K562 (cell line): ENCODE data around the gene ADK. TPM values are rescaled to one million over a fixed set of nuclear protein-coding genes. Genes with fewer than 3 reads are reported as not detected.

ENCODE experiments used
- ATAC-seq: fragments of 200-7000 bp; cut with Tn5 transposase; 3 replicates; pipeline ENCODE4 v1.9.1; 2020; ENCODE audit warnings: moderate library complexity
- BruUV-seq: library from RNA; stranded (reverse); fragments of 400-500 nt; replicated peaks from 2 replicates; lab custom pipeline; 2021; lab: Mats Ljungman, UMichigan
- CTCF ChIA-PET: fragments of 300-600 bp; formaldehyde crosslinking; extraction: SDS; loops from one replicate; lab custom pipeline; 2021; ENCODE audit warnings: low intra/inter-chr PET ratio; lab: Yijun Ruan, JAX
- POLR2A ChIA-PET: fragments of 300-600, 350-650 bp; sonication (Branson Sonifier 250); formaldehyde crosslinking; extraction: SDS; loops from one replicate; lab custom pipeline; 2021; ENCODE audit warnings: antibody characterized with exemption, inconsistent platforms; lab: Yijun Ruan, JAX
- DNase-seq, 4 experiments: peaks; one replicate each; pipeline versions ENCODE4 v3.0.0 to v3.0.0-alpha.2; 2011 to 2018; ENCODE audit warnings: low spot score in 3 of 4, mixed read lengths in 3 of 4; ENCODE audit errors: extremely low read depth in 1 of 4
- FAIRE-seq: peaks from 2 replicates; lab custom pipeline; 2011; peaks lifted over from hg19 to GRCh38; lab: Jason Lieb, UNC
- H2AFZ ChIP-seq: 2 replicates; pipeline ENCODE4 v1.6.0; 2011; ENCODE audit warnings: low read depth, low read length, control low read depth, inconsistent platforms
- H3K27ac ChIP-seq: fragments of 200-600 bp; 3 replicates; pipeline ENCODE4 v1.8.0; 2011; ENCODE audit warnings: low read depth, mild to moderate bottlenecking, control low read depth, inconsistent platforms, low read length, moderate library complexity, mixed read lengths; ENCODE audit errors: extremely low read depth
- H3K27me3 ChIP-seq, 2 experiments: fragments of 300-600 bp in 1 of 2; 2 replicates in 1 of 2; 3 replicates in 1 of 2; pipeline versions ENCODE4 v1.6.0 to v1.8.0; 2011; ENCODE audit warnings: inconsistent platforms in 2 of 2, low read length in 2 of 2, mild to moderate bottlenecking in 1 of 2, mixed read lengths in 1 of 2, moderate library complexity in 1 of 2; ENCODE audit not compliant: control insufficient read depth in 2 of 2, insufficient read depth in 2 of 2
- H3K36me3 ChIP-seq: fragments of 300-600 bp; 3 replicates; pipeline ENCODE4 v1.8.0; 2011; ENCODE audit warnings: mild to moderate bottlenecking, low read length, inconsistent platforms; ENCODE audit not compliant: control insufficient read depth, insufficient read depth
- H3K4me1 ChIP-seq, 2 experiments: fragments of 200-600 bp in 1 of 2; replicated peaks in 1 of 2; 2 replicates in 1 of 2; 3 replicates in 1 of 2; pipeline versions ENCODE4 v1.5.1 to v1.8.0; 2011; ENCODE audit warnings: inconsistent platforms in 2 of 2, low read length in 2 of 2, mild to moderate bottlenecking in 1 of 2, mixed read lengths in 1 of 2, moderate library complexity in 1 of 2; ENCODE audit not compliant: control insufficient read depth in 2 of 2, insufficient read depth in 2 of 2
- H3K4me2 ChIP-seq: 2 replicates; pipeline ENCODE4 v1.6.1; 2011; ENCODE audit warnings: low read length, control low read depth, inconsistent platforms, mixed read lengths; ENCODE audit not compliant: insufficient read depth
- H3K4me3 ChIP-seq: fragments of 200-600 bp; sonication (generic), shearing (Covaris generic); 2 replicates; pipeline ENCODE4 v1.5.1; 2016; ENCODE audit warnings: control low read depth, inconsistent platforms
- H3K79me2 ChIP-seq: fragments of 200-600 bp; 3 replicates; pipeline ENCODE4 v1.8.0; 2011; ENCODE audit warnings: low read length, inconsistent platforms; ENCODE audit not compliant: control insufficient read depth, insufficient read depth
- H3K9ac ChIP-seq, 2 experiments: 2 replicates each; pipeline versions ENCODE4 v1.6.0 to v1.6.1; 2011; ENCODE audit warnings: low read depth in 2 of 2, low read length in 2 of 2, control low read depth in 1 of 2, inconsistent platforms in 1 of 2, mild to moderate bottlenecking in 1 of 2, mixed read lengths in 1 of 2; ENCODE audit not compliant: insufficient read depth in 1 of 2
- H3K9me1 ChIP-seq: one replicate; pipeline ENCODE4 v1.6.0; 2011; ENCODE audit warnings: inconsistent platforms, mild to moderate bottlenecking, low read length, moderate library complexity; ENCODE audit not compliant: control insufficient read depth, insufficient read depth
- H3K9me3 ChIP-seq: replicated peaks from 2 replicates; pipeline ENCODE4 v1.5.1; 2011; ENCODE audit warnings: low read depth, low read length, inconsistent platforms; ENCODE audit not compliant: control insufficient read depth, insufficient read depth
- H4K20me1 ChIP-seq: replicated peaks from 2 replicates; pipeline ENCODE4 v1.6.1; 2011; ENCODE audit warnings: low read length, inconsistent platforms, mixed read lengths; ENCODE audit not compliant: control insufficient read depth, insufficient read depth
- BACH1 ChIP-seq: fragments of 200-800 bp; sonication (Bioruptor generic); IDR thresholded peaks from 2 replicates; pipeline ENCODE4 v1.6.1; 2016; ENCODE audit warnings: missing genetic modification characterization, missing compliant biosample characterization
- CHD2 ChIP-seq: IDR thresholded peaks from 2 replicates; pipeline ENCODE4 v1.6.1; 2011; ENCODE audit warnings: low read depth, low read length
- CREB1 ChIP-seq, 2 experiments: sonication (generic) in 1 of 2; formaldehyde crosslinking in 1 of 2; IDR thresholded peaks; 2 replicates each; pipeline versions ENCODE4 v1.6.1 to v1.8.0; 2012 to 2022; ENCODE audit warnings: inconsistent platforms in 1 of 2, mild to moderate bottlenecking in 1 of 2, missing genetic modification reagents in 1 of 2, moderate library complexity in 1 of 2
- ETV1 ChIP-seq: fragments of 450-650 bp; conservative IDR thresholded peaks from 2 replicates; pipeline ENCODE4 v1.6.1; 2016; ENCODE audit warnings: missing genetic modification characterization, control low read depth, low read depth, missing compliant biosample characterization
- FIP1L1 ChIP-seq: fragments of 200-400 bp; formaldehyde crosslinking; IDR thresholded peaks from 2 replicates; pipeline ENCODE4 v1.6.1; 2018; ENCODE audit warnings: mild to moderate bottlenecking, low read depth, low read length; ENCODE audit not compliant: poor library complexity, severe bottlenecking
- FOXM1 ChIP-seq, 2 experiments: fragments of 450-650 bp in 1 of 2; sonication (generic) in 1 of 2; formaldehyde crosslinking in 1 of 2; IDR thresholded peaks; 2 replicates each; pipeline versions ENCODE4 v1.6.1 to v1.9.0; 2017 to 2022; ENCODE audit warnings: low read depth in 2 of 2, mild to moderate bottlenecking in 2 of 2, missing genetic modification reagents in 1 of 2, moderate library complexity in 1 of 2
- IRF2 ChIP-seq: sonication (generic); formaldehyde crosslinking; IDR thresholded peaks from 2 replicates; pipeline ENCODE4 v1.8.1; 2022; ENCODE audit warnings: mild to moderate bottlenecking, missing genetic modification reagents
- SIX5 ChIP-seq, 2 experiments: IDR thresholded peaks; 2 replicates each; pipeline ENCODE4 v1.6.1; 2011; ENCODE audit warnings: low read length in 2 of 2, borderline replicate concordance in 1 of 2, low read depth in 1 of 2, mild to moderate bottlenecking in 1 of 2, moderate library complexity in 1 of 2; ENCODE audit not compliant: insufficient read depth in 1 of 2
- ZNF224 ChIP-seq: sonication (generic); formaldehyde crosslinking; IDR thresholded peaks from 2 replicates; pipeline ENCODE4 v1.8.0; 2022; ENCODE audit warnings: mild to moderate bottlenecking, missing genetic modification reagents
- WGBS: fragments of 100-300 bp; shearing (Covaris generic); methylation state at CpG from one replicate; pipeline ENCODE4 v1.1.6; 2016; ENCODE audit warnings: low coverage, mixed read lengths; ENCODE audit not compliant: insufficient coverage; ENCODE audit errors: missing lambda C conversion rate; 5-methylcytosine and 5-hydroxymethylcytosine counted together
- in situ Hi-C: fragments of 300-500 bp; cut with MboI; formaldehyde crosslinking; loops from 4 replicates; pipeline ENCODE4 v1.15.0; 2018; ENCODE audit warnings: inconsistent platforms, mixed read lengths
- intact Hi-C: fragments of 100-400 bp; cut with micrococcal nuclease; formaldehyde crosslinking; loops from 2 replicates; pipeline ENCODE4 v1.14.2; 2022
- polyA plus RNA-seq, 8 experiments: library from polyadenylated mRNA; depleted of rRNA in 4 of 8; stranded (reverse) in 5 of 8; unstranded in 3 of 8; fragments of >200 nt; fragmentation: Nextera tagmentation in 2 of 8; fragmentation: Illumina TruSeq in 1 of 8; extraction: Ambion mirVana in 2 of 8; extraction: Trizol in 1 of 8; gene quantifications; 2 replicates each; pipeline versions ENCODE4 v1.2.1 to v1.2.3, GENCODE V29; 2011 to 2014; ENCODE audit warnings: inconsistent platforms in 1 of 8, missing spikeins in 1 of 8
- total RNA-seq, 7 experiments: library from RNA; depleted of rRNA in 6 of 7; stranded (reverse); fragments of >200 nt in 6 of 7; fragmentation: Illumina TruSeq in 2 of 7; extraction: Trizol in 2 of 7; gene quantifications; 2 replicates each; pipeline versions ENCODE4 v1.2.1 to v1.2.3, GENCODE V29; 2011 to 2021; ENCODE audit warnings: low replicate concordance in 1 of 7
- TF ChIP-seq, protein P1 (sequence below): fragments of 450-650 bp; formaldehyde crosslinking; IDR thresholded peaks from 2 replicates; pipeline ENCODE4 v1.4.0; 2022; ENCODE audit warnings: missing genetic modification characterization
- TF ChIP-seq, protein P2 (sequence below): sonication (generic); formaldehyde crosslinking; IDR thresholded peaks from 2 replicates; pipeline ENCODE4 v1.8.1; 2023; ENCODE audit warnings: mild to moderate bottlenecking, missing genetic modification reagents, moderate library complexity

The ADK gene
- total and polyA plus RNA-seq, 9 of the 15 experiments (the other 6 are each of a cell fraction or from before 2014, with no cell fraction given) = 54.2 to 97.8 (median 73.6) TPM

DNA sequence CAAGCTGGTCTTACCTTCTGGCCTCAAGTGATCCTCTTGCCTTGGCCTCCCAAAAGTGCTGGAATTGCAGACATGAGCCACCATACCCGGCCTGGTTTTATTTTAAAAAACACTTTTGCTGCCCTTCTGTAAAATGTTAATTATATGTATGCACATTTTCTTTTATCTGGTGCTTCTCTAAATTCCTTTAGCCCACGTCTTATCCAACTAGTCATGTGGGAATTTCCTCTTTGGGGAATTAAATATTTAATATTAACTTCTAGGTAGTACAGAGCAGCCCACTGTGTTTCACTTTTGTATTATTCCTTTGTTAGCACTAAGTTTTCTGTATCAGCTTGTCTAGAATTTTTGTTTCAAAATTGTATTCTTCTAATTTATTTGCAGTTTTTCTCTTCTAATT, 493.7 kb downstream of the ADK start:
- no peaks in the 10 kb centered on the region; a peak in 1 of 5 replicates for H3K4me1 ChIP-seq
- H3K79me2 ChIP-seq = no peaks in the 10 kb centered on the region
- in situ Hi-C loops (no loop called here), intact Hi-C loops (no loop called here)
- DNase-seq (no peak), ATAC-seq (no peak), FAIRE-seq (no peak)
- no peaks in the 10 kb centered on the region for H3K27me3 ChIP-seq
- no peak overlapping the region for H2AFZ ChIP-seq
- ChIA-PET POLR2A (no interaction called here), CTCF (no interaction called here)
- no peak overlapping the region for H3K4me3 ChIP-seq
- H3K4me2 ChIP-seq = no peak overlapping the region
- BruUV-seq = no TSS peak
- WGBS = 62% methylated on average over 2 of the region's 2 CpGs
- H3K9me3 ChIP-seq = no peaks in the 10 kb centered on the region
- no peaks in the 10 kb centered on the region for H4K20me1 ChIP-seq
- no peak overlapping the region for H3K9ac ChIP-seq
- no peak overlapping the region for H3K27ac ChIP-seq
- H3K9me1 ChIP-seq = no peaks in the 10 kb centered on the region
- H3K36me3 ChIP-seq = no peaks in the 10 kb centered on the region
- TF ChIP-seq BACH1 (no peak), ZNF224 (CRISPR knock-in tag) (no peak), FOXM1 (IDR thresholded peaks at IDR 0.05; ENCODE audit: low read depth) (no peak), FOXM1 (CRISPR knock-in tag; IDR thresholded peaks at IDR 0.05; ENCODE audit: low read depth) (no peak), ETV1 (tag) (no peak), FIP1L1 (no peak), CREB1 (IDR thresholded peaks at IDR 0.05) (no peak), CREB1 (CRISPR knock-in tag; IDR thresholded peaks at IDR 0.05) (no peak), IRF2 (no peak), CHD2 (no peak), SIX5 (IDR thresholded peaks at IDR 0.05; ENCODE audit: borderline replicate concordance in 1 of 2, insufficient read depth in 1 of 2, low read depth in 1 of 2, low read length in 2 of 2) (no peak)
- TF ChIP-seq, protein P1, sequence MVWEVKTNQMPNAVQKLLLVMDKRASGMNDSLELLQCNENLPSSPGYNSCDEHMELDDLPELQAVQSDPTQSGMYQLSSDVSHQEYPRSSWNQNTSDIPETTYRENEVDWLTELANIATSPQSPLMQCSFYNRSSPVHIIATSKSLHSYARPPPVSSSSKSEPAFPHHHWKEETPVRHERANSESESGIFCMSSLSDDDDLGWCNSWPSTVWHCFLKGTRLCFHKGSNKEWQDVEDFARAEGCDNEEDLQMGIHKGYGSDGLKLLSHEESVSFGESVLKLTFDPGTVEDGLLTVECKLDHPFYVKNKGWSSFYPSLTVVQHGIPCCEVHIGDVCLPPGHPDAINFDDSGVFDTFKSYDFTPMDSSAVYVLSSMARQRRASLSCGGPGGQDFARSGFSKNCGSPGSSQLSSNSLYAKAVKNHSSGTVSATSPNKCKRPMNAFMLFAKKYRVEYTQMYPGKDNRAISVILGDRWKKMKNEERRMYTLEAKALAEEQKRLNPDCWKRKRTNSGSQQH = no peak
- TF ChIP-seq, protein P2, sequence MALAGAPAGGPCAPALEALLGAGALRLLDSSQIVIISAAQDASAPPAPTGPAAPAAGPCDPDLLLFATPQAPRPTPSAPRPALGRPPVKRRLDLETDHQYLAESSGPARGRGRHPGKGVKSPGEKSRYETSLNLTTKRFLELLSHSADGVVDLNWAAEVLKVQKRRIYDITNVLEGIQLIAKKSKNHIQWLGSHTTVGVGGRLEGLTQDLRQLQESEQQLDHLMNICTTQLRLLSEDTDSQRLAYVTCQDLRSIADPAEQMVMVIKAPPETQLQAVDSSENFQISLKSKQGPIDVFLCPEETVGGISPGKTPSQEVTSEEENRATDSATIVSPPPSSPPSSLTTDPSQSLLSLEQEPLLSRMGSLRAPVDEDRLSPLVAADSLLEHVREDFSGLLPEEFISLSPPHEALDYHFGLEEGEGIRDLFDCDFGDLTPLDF = no peak
